CD8-positive, alpha-beta memory T cell (primary cell): ENCODE results near the gene ZC3H15. TPM values are rescaled to one million over a fixed set of nuclear protein-coding genes. Genes with fewer than 3 reads are reported as not detected.

Experiments
- CTCF ChIA-PET: fragments of 350-600 bp; sonication (Branson Sonifier 250); formaldehyde crosslinking; loops from one replicate; lab custom pipeline; 2021; ENCODE audit warnings: antibody characterized with exemption; lab: Charles Lee
- POLR2A ChIA-PET: fragments of 350-600 bp; sonication (Branson Sonifier 250); formaldehyde crosslinking; loops from one replicate; lab custom pipeline; 2021; ENCODE audit warnings: antibody characterized with exemption; lab: Charles Lee
- DNase-seq, 5 donors: peaks; one replicate each; pipeline versions ENCODE4 v3.0.0 to v3.0.0-alpha.2; 2020 to 2022; ENCODE audit warnings: mixed read lengths in 1 of 5
- H3K27ac ChIP-seq: one replicate; pipeline ENCODE4 v1.7.0; 2013; ENCODE audit warnings: low read depth, mild to moderate bottlenecking, low read length, moderate library complexity
- H3K27me3 ChIP-seq: 2 replicates; pipeline ENCODE4 v1.7.0; 2013; ENCODE audit warnings: low read length, mild to moderate bottlenecking; ENCODE audit not compliant: insufficient read depth, poor library complexity, severe bottlenecking
- H3K36me3 ChIP-seq: 2 replicates; pipeline ENCODE4 v1.7.0; 2013; ENCODE audit warnings: mild to moderate bottlenecking, low read length, moderate library complexity; ENCODE audit not compliant: insufficient read depth
- H3K4me1 ChIP-seq: 2 replicates; pipeline ENCODE4 v1.7.0; 2013; ENCODE audit warnings: mild to moderate bottlenecking, low read length, moderate library complexity; ENCODE audit not compliant: insufficient read depth
- H3K4me3 ChIP-seq: 2 replicates; pipeline ENCODE4 v1.7.0; 2013; ENCODE audit warnings: mild to moderate bottlenecking, low read length
- H3K9me3 ChIP-seq: 2 replicates; pipeline ENCODE4 v1.7.0; 2013; ENCODE audit warnings: mild to moderate bottlenecking, low read length
- H3K27ac Mint-ChIP-seq, 8 donors: one replicate each; pipeline ENCODE4 v1.8.0; 2020 to 2021; ENCODE audit warnings: mixed read lengths in 8 of 8, mild to moderate bottlenecking in 6 of 8, inconsistent platforms in 3 of 8, moderate library complexity in 3 of 8
- H3K27me3 Mint-ChIP-seq, 2 donors: one replicate each; pipeline ENCODE4 v1.8.0; 2020 to 2021; ENCODE audit warnings: mixed read lengths in 2 of 2, mild to moderate bottlenecking in 1 of 2, moderate library complexity in 1 of 2
- H3K36me3 Mint-ChIP-seq, 3 donors: one replicate each; pipeline ENCODE4 v1.8.0; 2020 to 2021; ENCODE audit warnings: mixed read lengths in 3 of 3, inconsistent platforms in 1 of 3, mild to moderate bottlenecking in 1 of 3
- H3K4me1 Mint-ChIP-seq, 3 donors: one replicate each; pipeline ENCODE4 v1.8.0; 2020 to 2021; ENCODE audit warnings: mixed read lengths in 3 of 3, inconsistent platforms in 1 of 3, mild to moderate bottlenecking in 1 of 3
- H3K4me3 Mint-ChIP-seq, 7 donors: one replicate each; pipeline ENCODE4 v1.8.0; 2020 to 2021; ENCODE audit warnings: mixed read lengths in 7 of 7, mild to moderate bottlenecking in 6 of 7, moderate library complexity in 4 of 7, inconsistent platforms in 2 of 7
- H3K9me3 Mint-ChIP-seq, 5 donors: one replicate each; pipeline ENCODE4 v1.8.0; 2020 to 2022; ENCODE audit warnings: mixed read lengths in 5 of 5, mild to moderate bottlenecking in 3 of 5, moderate library complexity in 2 of 5, inconsistent platforms in 1 of 5
- polyA plus RNA-seq: library from polyadenylated mRNA; unstranded; fragments of 300-500 nt; fragmentation: Illumina TruSeq; gene quantifications from one replicate; pipeline ENCODE4 v1.2.3, GENCODE V29; 2021
- total RNA-seq, 2 experiments: library from RNA; stranded (reverse); gene quantifications; one replicate each; pipeline ENCODE4 v1.2.3, GENCODE V29; 2021

Gene ZC3H15
- total and polyA plus RNA-seq, 3 experiments from 2014 or later = 66.9 to 104 (median 101) TPM

DNA sequence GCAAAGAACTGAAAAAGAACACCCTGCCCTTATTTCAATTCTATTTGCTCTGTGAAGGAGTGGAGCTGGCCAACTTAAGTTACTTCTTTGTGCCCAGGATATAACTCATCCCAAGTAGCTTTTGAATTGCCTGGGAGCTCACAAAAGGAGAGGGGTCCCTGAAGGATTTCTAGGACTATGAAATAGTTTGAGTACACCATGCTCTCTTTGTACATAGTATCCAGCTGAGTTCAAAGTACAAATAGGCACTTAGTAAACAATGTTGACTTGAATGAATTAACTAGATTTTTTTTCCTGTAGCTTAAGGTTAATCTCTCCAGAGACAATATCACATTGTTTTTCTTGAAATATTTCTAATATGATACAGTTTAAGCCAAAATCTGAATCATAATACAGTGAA is 47.7 kb downstream of the ZC3H15 start:
- no peak overlapping the region for H3K4me3 ChIP-seq
- H3K36me3 Mint-ChIP-seq = no peaks in the 10 kb centered on the region
- H3K27me3 ChIP-seq = no peaks in the 10 kb centered on the region
- H3K27ac ChIP-seq = no peak overlapping the region
- ChIA-PET CTCF (no interaction called here), POLR2A (no interaction called here)
- peaks cover 1 to 3% of the 10 kb centered on the region in 2 donors for H3K27me3 Mint-ChIP-seq
- no peak overlapping the region for H3K4me3 Mint-ChIP-seq
- no peaks in the 10 kb centered on the region for H3K9me3 ChIP-seq
- H3K4me1 Mint-ChIP-seq = no peaks in the 10 kb centered on the region
- H3K4me1 ChIP-seq = no peaks in the 10 kb centered on the region
- no peak for DNase-seq
- H3K36me3 ChIP-seq = no peaks in the 10 kb centered on the region
- no peak overlapping the region for H3K27ac Mint-ChIP-seq
- H3K9me3 Mint-ChIP-seq = no peaks in the 10 kb centered on the region

DNA sequence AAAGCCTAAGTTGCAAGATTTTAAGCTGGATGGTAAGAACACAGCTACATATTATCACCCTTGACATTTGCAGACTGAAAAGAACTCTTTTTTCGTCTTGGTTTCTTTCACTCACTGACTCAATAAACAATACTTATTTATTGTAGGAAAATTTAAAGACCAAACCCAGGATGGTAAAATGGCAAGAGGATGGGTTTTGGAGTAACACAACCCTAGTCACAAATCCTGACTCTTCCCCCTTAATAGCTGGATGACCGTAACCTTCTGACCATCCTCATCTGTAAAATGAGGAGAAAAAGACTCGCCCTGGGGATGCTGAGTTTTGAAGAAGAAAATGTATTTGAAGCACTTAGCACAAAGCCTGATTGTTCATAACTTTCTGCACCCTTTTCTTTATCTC is 48.3 kb downstream of the ZC3H15 start:
- H3K27me3 ChIP-seq = no peaks in the 10 kb centered on the region
- H3K9me3 Mint-ChIP-seq = no peaks in the 10 kb centered on the region
- H3K4me3 Mint-ChIP-seq = no peak overlapping the region
- peaks cover 1 to 3% of the 10 kb centered on the region in 2 donors for H3K27me3 Mint-ChIP-seq
- no peaks in the 10 kb centered on the region for H3K4me1 ChIP-seq
- CTCF ChIA-PET = no interaction called here
- no peak overlapping the region for H3K27ac Mint-ChIP-seq
- no peaks in the 10 kb centered on the region for H3K9me3 ChIP-seq
- H3K36me3 Mint-ChIP-seq = no peaks in the 10 kb centered on the region
- no peak overlapping the region for H3K4me3 ChIP-seq
- H3K4me1 Mint-ChIP-seq = no peaks in the 10 kb centered on the region
- no peak overlapping the region for H3K27ac ChIP-seq
- H3K36me3 ChIP-seq = no peaks in the 10 kb centered on the region
- DNase-seq = no peak
- POLR2A ChIA-PET = no interaction called here

DNA sequence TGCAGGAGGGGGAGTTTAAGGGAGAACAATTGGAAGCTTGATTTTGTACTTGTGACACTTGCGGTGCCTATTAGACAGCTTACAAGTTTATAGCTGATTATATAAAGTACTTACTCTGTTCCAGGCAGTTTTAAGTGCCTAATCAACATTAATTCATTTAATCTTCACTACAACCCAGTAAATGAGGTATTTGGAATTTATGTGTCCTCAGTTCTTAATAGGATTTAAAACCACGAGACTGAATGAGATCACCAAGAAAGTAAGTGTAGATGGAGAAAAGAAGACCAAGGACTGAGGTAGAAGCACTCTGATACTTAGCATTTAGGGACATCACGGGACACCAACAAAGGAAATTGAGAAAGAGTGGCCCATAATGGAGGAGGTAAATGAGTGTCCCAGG is 49.8 kb downstream of the ZC3H15 start:
- no peaks in the 10 kb centered on the region for H3K9me3 Mint-ChIP-seq
- POLR2A ChIA-PET = no interaction called here

DNA sequence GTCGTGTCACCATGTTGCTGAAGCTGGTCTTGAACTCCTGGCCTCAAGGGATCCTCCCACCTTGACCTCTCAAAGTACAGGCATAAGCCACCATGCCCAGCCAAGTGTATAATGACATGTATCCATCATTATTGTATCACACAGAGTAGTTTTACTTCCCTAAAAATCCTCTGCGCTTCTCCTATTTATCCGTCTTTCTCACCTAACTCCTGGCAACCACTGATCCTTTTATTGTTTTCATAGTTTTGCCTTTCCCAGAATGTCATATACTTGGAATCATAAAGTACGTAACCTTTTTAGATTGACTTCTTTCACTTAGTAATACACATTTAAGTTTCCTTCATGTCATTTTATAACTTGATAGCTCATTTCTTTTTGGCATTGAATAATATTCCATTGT is 51.0 kb downstream of the ZC3H15 start:
- no peaks in the 10 kb centered on the region for H3K4me1 Mint-ChIP-seq
- no peak overlapping the region for H3K4me3 Mint-ChIP-seq
- Histone ChIP-seq H3K9me3 (no peaks in the 10 kb centered on the region), H3K27ac (no peak overlapping the region), H3K4me1 (no peaks in the 10 kb centered on the region), H3K4me3 (no peak overlapping the region), H3K36me3 (no peaks in the 10 kb centered on the region), H3K27me3 (no peaks in the 10 kb centered on the region)
- H3K36me3 Mint-ChIP-seq = peaks cover 0 to 3% (median 0%) of the 10 kb centered on the region in 3 donors
- DNase-seq = no peak
- no peaks in the 10 kb centered on the region for H3K9me3 Mint-ChIP-seq
- ChIA-PET POLR2A (no interaction called here), CTCF (no interaction called here)
- peaks cover 3 to 13% of the 10 kb centered on the region in 2 donors for H3K27me3 Mint-ChIP-seq
- no peak overlapping the region for H3K27ac Mint-ChIP-seq

More for the DNA sequence above, 49.8 kb downstream of the ZC3H15 start:
- DNase-seq = no peak
- Mint-ChIP-seq H3K4me3 (no peak overlapping the region), H3K36me3 (no peaks in the 10 kb centered on the region), H3K27me3 (peaks cover 3 to 10% of the 10 kb centered on the region in 2 donors), H3K4me1 (no peaks in the 10 kb centered on the region), H3K27ac (no peak overlapping the region)
- no peak overlapping the region for H3K27ac ChIP-seq
- no peaks in the 10 kb centered on the region for H3K36me3 ChIP-seq
- H3K4me1 ChIP-seq = no peaks in the 10 kb centered on the region
- CTCF ChIA-PET = no interaction called here
- H3K27me3 ChIP-seq = no peaks in the 10 kb centered on the region
- H3K9me3 ChIP-seq = no peaks in the 10 kb centered on the region
- H3K4me3 ChIP-seq = no peak overlapping the region

DNA sequence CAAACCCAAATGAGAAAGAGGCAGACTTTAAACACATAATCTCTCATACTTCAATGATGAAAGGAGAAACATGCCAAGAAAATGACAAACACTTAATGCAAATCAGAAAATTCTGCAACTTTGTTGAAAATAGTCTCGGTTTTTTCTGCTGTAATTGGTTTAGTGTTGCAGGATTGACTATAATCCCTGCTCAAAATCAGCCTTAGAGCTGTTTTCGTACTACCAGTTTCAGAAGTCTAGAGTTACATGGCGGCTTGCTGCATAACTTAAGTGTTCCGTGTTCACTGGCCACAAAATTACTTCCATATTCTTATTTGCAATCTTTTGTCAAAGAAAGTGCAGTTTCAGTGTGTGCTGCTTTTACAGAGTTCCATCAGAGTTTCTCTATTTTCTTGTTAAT is 54.9 kb downstream of the ZC3H15 start:
- ChIA-PET POLR2A (no interaction called here), CTCF (no interaction called here)
- DNase-seq = no peak
- Mint-ChIP-seq H3K4me3 (no peak overlapping the region), H3K27me3 (peaks cover 9 to 23% of the 10 kb centered on the region in 2 donors), H3K4me1 (no peaks in the 10 kb centered on the region), H3K27ac (no peak overlapping the region), H3K36me3 (peaks cover 0 to 8% (median 0%) of the 10 kb centered on the region in 3 donors), H3K9me3 (no peaks in the 10 kb centered on the region)
- Histone ChIP-seq H3K4me3 (no peak overlapping the region), H3K9me3 (no peaks in the 10 kb centered on the region), H3K27me3 (no peaks in the 10 kb centered on the region), H3K4me1 (no peaks in the 10 kb centered on the region), H3K36me3 (no peaks in the 10 kb centered on the region), H3K27ac (no peak overlapping the region)

DNA sequence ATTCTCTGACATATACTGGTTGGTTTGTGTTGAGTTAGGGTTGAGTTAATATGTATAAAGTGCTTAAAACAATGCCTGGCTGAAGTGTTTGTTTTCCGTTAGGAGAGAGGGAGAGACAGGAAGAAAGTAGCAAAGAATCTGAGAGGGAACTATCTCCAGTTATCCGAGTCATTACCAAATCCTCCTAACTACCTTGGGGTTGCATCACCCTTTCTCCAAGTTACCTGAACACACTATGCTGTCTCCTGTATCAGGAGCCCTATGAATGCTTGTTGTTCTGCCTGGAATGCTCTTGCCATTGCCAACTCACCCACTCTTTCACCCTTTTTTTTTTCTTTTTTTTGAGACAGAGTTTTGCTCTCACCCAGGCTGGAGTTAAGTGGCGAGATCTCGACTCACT is 55.9 kb downstream of the ZC3H15 start:
- peaks cover 0 to 8% (median 0%) of the 10 kb centered on the region in 3 donors for H3K36me3 Mint-ChIP-seq
- no peaks in the 10 kb centered on the region for H3K9me3 Mint-ChIP-seq
- Histone ChIP-seq H3K9me3 (no peaks in the 10 kb centered on the region), H3K36me3 (no peaks in the 10 kb centered on the region), H3K27ac (no peak overlapping the region), H3K27me3 (no peaks in the 10 kb centered on the region), H3K4me3 (no peak overlapping the region), H3K4me1 (no peaks in the 10 kb centered on the region)
- H3K27me3 Mint-ChIP-seq = peaks cover 9 to 23% of the 10 kb centered on the region in 2 donors
- H3K4me1 Mint-ChIP-seq = no peaks in the 10 kb centered on the region
- H3K27ac Mint-ChIP-seq = no peak overlapping the region
- ChIA-PET POLR2A (no interaction called here), CTCF (no interaction called here)
- no peak overlapping the region for H3K4me3 Mint-ChIP-seq
- DNase-seq = no peak

DNA sequence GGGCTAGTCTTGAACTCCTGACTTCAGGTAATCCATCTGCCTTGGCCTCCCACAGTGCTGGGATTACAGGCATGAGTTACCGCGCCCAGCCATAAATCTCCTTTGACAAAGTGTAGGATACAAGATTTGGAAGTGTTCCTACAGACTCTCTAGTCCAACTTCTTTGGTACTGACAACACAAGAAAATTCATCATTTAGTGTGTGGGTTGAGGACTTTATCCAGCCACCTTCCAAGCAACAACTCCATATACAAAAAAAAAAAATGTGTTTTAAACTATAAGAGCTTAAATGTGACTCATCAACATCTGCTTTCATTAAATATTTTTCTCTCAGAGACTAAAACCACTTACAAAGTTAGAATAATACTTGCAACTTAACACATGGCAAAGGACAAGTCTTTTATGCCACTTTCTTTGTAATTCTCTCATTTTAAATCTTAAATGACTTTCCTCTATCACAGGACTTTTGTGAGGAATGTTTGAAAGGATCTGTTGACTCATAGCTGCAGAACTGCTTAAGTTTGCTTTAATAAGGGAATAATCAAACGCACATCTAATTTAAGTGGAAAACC is 57.6 kb downstream of the ZC3H15 start:
- Mint-ChIP-seq H3K36me3 (peaks cover 0 to 8% (median 0%) of the 10 kb centered on the region in 3 donors), H3K9me3 (no peaks in the 10 kb centered on the region), H3K4me3 (no peak overlapping the region), H3K27me3 (peaks cover 9 to 20% of the 10 kb centered on the region in 2 donors), H3K4me1 (no peaks in the 10 kb centered on the region), H3K27ac (no peak overlapping the region)
- ChIA-PET POLR2A (no interaction called here), CTCF (no interaction called here)
- Histone ChIP-seq H3K27ac (no peak overlapping the region), H3K4me3 (no peak overlapping the region), H3K4me1 (no peaks in the 10 kb centered on the region), H3K9me3 (no peaks in the 10 kb centered on the region), H3K27me3 (no peaks in the 10 kb centered on the region), H3K36me3 (no peaks in the 10 kb centered on the region)
- DNase-seq = no peak

DNA sequence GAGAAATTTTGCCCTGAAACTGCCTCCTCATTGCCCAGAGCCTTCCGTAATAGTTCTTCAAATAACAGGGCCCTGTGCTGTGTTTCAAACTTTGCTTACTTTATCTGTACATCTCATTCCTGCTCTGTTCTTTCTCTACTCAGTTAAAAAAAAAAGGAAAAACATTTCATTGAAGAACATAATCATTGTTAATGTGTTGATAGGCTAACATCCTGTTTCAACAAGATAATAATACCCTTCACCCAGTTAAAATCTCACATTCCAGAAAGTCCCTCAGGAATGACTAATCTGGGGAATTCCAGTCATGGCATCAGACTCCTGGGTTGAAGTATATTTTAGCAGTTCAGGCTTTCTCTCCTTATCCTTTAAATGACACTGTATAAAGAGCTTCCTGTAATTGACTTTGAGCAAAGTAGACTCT is 58.2 kb downstream of the ZC3H15 start:
- Mint-ChIP-seq H3K9me3 (no peaks in the 10 kb centered on the region), H3K4me3 (no peak overlapping the region), H3K36me3 (peaks cover 0 to 8% (median 0%) of the 10 kb centered on the region in 3 donors), H3K27me3 (peaks cover 10 to 20% of the 10 kb centered on the region in 2 donors), H3K4me1 (no peaks in the 10 kb centered on the region), H3K27ac (no peak overlapping the region)
- DNase-seq = no peak
- POLR2A ChIA-PET = no interaction called here
- Histone ChIP-seq H3K27ac (no peak overlapping the region), H3K27me3 (no peaks in the 10 kb centered on the region), H3K36me3 (no peaks in the 10 kb centered on the region), H3K4me1 (no peaks in the 10 kb centered on the region), H3K9me3 (no peaks in the 10 kb centered on the region), H3K4me3 (no peak overlapping the region)
- CTCF ChIA-PET = no interaction called here
